ENCODE data around the gene WASF2.
A peak's percentile ranks its signal among the peaks of the same experiment; 100 is the strongest.

WASF2 gene

GRCh38 chr1:27405074-27405473, 84.9 kb downstream of the WASF2 start:
- FAIRE-seq: no peak
- no peak for DNase-seq (ENCODE audit: insufficient read length, low spot score)
- no peak for TF ChIP-seq PAX5 (IDR thresholded peaks at IDR 0.05; ENCODE audit: insufficient read depth, low read length, severe bottlenecking)
- TF ChIP-seq POLR2AphosphoS5 (IDR thresholded peaks at IDR 0.05; ENCODE audit: low read depth, low read length): no peak
- TF ChIP-seq POLR2A (IDR thresholded peaks at IDR 0.05; ENCODE audit: low read depth, low read length): no peak
- no peak for TF ChIP-seq POU2F2 (IDR thresholded peaks at IDR 0.05; ENCODE audit: low read depth, low read length)
- TF ChIP-seq SPI1 (IDR thresholded peaks at IDR 0.05; ENCODE audit: low read depth, low read length): no peak
- no peak for TF ChIP-seq TAF1 (IDR thresholded peaks at IDR 0.05; ENCODE audit: low read depth, low read length)

DNA sequence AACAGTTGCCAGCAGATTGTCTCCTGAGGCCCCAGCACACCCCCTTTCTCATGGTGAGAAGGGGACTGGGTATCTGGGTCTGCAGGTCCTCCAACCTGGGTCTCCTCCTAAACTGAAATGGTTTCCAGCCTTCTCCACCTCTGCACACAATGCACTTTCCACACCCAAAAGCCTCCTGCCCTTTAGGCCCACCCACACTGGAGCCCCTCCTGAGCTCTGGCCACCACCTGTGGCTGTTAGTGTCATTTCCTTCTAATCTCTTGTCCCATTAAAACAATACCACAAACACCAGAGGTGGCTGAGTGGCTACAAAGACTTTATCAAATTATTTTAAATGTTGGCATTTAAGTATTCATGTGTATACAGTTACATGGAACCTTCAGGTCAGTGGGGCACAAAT, 86.0 kb downstream of the WASF2 start:
- FAIRE-seq (no peak), DNase-seq (ENCODE audit: insufficient read length, low spot score) (no peak)
- no peak for TF ChIP-seq POU2F2 (IDR thresholded peaks at IDR 0.05; ENCODE audit: low read depth, low read length)
- no peak for TF ChIP-seq TAF1 (IDR thresholded peaks at IDR 0.05; ENCODE audit: low read depth, low read length)
- TF ChIP-seq PAX5 (IDR thresholded peaks at IDR 0.05; ENCODE audit: insufficient read depth, low read length, severe bottlenecking): no peak

DNA sequence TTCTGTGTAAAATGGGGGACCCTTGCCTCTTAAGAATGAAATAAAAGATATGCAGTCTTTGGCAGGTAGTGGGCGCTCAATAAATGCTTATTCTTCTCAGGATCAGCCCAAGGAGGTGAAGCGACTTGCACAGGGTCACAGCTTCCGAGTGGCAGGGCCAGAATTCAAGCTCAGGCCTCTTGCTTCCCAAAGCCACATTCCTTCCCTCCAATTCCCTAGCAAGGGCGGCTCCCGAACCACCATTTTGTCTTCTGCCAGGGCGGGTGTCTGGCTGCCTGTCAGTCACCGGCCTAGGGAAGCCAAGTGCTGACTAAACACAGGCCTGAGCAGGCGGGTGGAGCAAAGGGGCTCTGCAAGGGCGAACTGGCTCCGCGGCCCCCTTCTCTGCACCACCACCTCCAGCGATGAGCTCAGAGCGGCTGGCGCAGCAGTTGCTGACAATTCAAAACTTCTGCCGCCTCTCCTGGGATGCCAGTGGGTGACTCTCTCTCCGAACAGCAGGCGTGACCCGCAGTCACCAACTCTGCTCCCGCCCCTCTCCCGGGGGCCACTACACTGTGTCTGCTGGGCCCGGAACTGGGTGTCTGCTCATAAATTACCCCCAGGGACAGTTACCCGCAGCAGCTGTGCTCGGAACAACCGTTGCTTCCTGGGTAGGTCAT, 86.8 kb downstream of the WASF2 start:
- FAIRE-seq (peak; percentile 82), DNase-seq (ENCODE audit: insufficient read length, low spot score) (peak; percentile 68)
- TF ChIP-seq SPI1 (IDR thresholded peaks at IDR 0.05; ENCODE audit: low read depth, low read length): no peak
- TF ChIP-seq POU2F2 (IDR thresholded peaks at IDR 0.05; ENCODE audit: low read depth, low read length): peak; percentile 16; the same call in 1 of the 2 replicates

- FAIRE-seq (no peak), DNase-seq (ENCODE audit: insufficient read length, low spot score) (no peak)
- no peak for TF ChIP-seq TAF1 (IDR thresholded peaks at IDR 0.05; ENCODE audit: low read depth, low read length)
- no peak for TF ChIP-seq PAX5 (IDR thresholded peaks at IDR 0.05; ENCODE audit: insufficient read depth, low read length, severe bottlenecking)
- no peak for TF ChIP-seq POU2F2 (IDR thresholded peaks at IDR 0.05; ENCODE audit: low read depth, low read length)
- TF ChIP-seq POLR2AphosphoS5 (IDR thresholded peaks at IDR 0.05; ENCODE audit: low read depth, low read length): 0 out of 2 replicates have a peak, but pooled peaks have one; percentile 42
- TF ChIP-seq POLR2A (IDR thresholded peaks at IDR 0.05; ENCODE audit: low read depth, low read length): no peak; the same call in 1 of the 2 replicates
These were observed 87.6 kb downstream of the WASF2 start for GRCh38 chr1:27402349-27402754.

GRCh38 chr1:27400963-27401341, 89.0 kb downstream of the WASF2 start:
- no peak for TF ChIP-seq SPI1 (IDR thresholded peaks at IDR 0.05; ENCODE audit: low read depth, low read length)
- TF ChIP-seq POU2F2 (IDR thresholded peaks at IDR 0.05; ENCODE audit: low read depth, low read length): no peak
- TF ChIP-seq POLR2A (IDR thresholded peaks at IDR 0.05; ENCODE audit: low read depth, low read length): 0 out of 2 replicates have a peak, but pooled peaks have one; percentile 29
- no peak for TF ChIP-seq TAF1 (IDR thresholded peaks at IDR 0.05; ENCODE audit: low read depth, low read length)
- TF ChIP-seq PAX5 (IDR thresholded peaks at IDR 0.05; ENCODE audit: insufficient read depth, low read length, severe bottlenecking): no peak
- 0 out of 2 replicates have a peak, but pooled peaks have one; percentile 24 for TF ChIP-seq POLR2AphosphoS5 (IDR thresholded peaks at IDR 0.05; ENCODE audit: low read depth, low read length)
- FAIRE-seq (no peak), DNase-seq (ENCODE audit: insufficient read length, low spot score) (no peak)

- FAIRE-seq: peak; percentile 45
- no peak for DNase-seq (ENCODE audit: insufficient read length, low spot score)
These were observed 89.6 kb downstream of the WASF2 start for GRCh38 chr1:27400082-27400962.

GRCh38 chr1:27399251-27400025, 90.5 kb downstream of the WASF2 start:
- no peak for TF ChIP-seq TAF1 (IDR thresholded peaks at IDR 0.05; ENCODE audit: low read depth, low read length)
- TF ChIP-seq POU2F2 (IDR thresholded peaks at IDR 0.05; ENCODE audit: low read depth, low read length): no peak
- TF ChIP-seq POLR2AphosphoS5 (IDR thresholded peaks at IDR 0.05; ENCODE audit: low read depth, low read length): peak; percentile 6; the same call in 1 of the 2 replicates
- no peak for TF ChIP-seq POLR2A (IDR thresholded peaks at IDR 0.05; ENCODE audit: low read depth, low read length)
- TF ChIP-seq PAX5 (IDR thresholded peaks at IDR 0.05; ENCODE audit: insufficient read depth, low read length, severe bottlenecking): no peak
- FAIRE-seq (no peak), DNase-seq (ENCODE audit: insufficient read length, low spot score) (no peak)

More at GRCh38 chr1:27400082-27400962, 89.6 kb downstream of the WASF2 start:
- peak; percentile 50; the same call in 1 of the 2 replicates for TF ChIP-seq POU2F2 (IDR thresholded peaks at IDR 0.05; ENCODE audit: low read depth, low read length)
- no peak; the same call in 1 of the 2 replicates for TF ChIP-seq POLR2AphosphoS5 (IDR thresholded peaks at IDR 0.05; ENCODE audit: low read depth, low read length)

DNA sequence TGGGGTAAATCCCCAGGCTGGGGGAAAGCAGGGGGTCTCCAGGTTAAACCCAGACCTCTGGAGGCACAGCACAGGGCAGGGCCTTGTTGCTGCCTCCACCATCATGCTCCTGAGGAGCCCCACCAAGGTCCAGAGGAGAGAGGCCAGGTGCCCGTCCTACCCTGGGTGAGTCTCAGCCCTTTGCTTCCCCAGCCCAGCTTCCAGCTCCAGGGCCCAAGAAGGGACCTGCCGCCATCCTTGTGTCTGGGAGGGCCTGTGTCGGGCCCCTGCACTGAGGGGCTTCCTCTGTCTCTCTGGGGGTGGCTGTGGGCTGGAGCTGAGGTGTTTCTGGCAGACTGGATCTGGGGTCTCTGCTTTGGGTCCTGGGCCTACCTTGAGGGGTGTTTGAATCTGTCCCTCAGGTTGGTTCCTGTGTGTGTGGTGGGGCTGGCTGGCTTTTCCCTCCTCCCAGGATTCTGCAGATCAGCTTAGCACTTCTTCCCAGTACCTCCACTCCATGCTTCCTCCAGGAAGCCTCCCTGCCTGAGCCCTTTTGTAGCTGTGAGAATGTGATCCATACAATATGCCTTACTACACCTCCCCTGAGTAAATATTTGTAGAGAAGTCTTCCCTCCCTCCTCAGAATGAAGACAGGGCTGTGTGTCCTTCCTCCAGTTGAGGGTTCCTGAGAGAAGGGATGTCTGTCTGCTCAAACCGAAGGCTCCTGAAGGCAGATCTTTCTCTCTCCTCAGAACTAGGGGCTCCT, 91.4 kb downstream of the WASF2 start:
- no peak for DNase-seq (ENCODE audit: insufficient read length, low spot score)
- FAIRE-seq: no peak
- no peak for TF ChIP-seq SPI1 (IDR thresholded peaks at IDR 0.05; ENCODE audit: low read depth, low read length)
- TF ChIP-seq TAF1 (IDR thresholded peaks at IDR 0.05; ENCODE audit: low read depth, low read length): no peak
- TF ChIP-seq PAX5 (IDR thresholded peaks at IDR 0.05; ENCODE audit: insufficient read depth, low read length, severe bottlenecking): no peak
- no peak for TF ChIP-seq POU2F2 (IDR thresholded peaks at IDR 0.05; ENCODE audit: low read depth, low read length)
- no peak for TF ChIP-seq POLR2A (IDR thresholded peaks at IDR 0.05; ENCODE audit: low read depth, low read length)
- no peak; the same call in 1 of the 2 replicates for TF ChIP-seq POLR2AphosphoS5 (IDR thresholded peaks at IDR 0.05; ENCODE audit: low read depth, low read length)

GRCh38 chr1:27397749-27398148, 92.2 kb downstream of the WASF2 start:
- TF ChIP-seq POU2F2 (IDR thresholded peaks at IDR 0.05; ENCODE audit: low read depth, low read length) (no peak), PAX5 (IDR thresholded peaks at IDR 0.05; ENCODE audit: insufficient read depth, low read length, severe bottlenecking) (no peak), TAF1 (IDR thresholded peaks at IDR 0.05; ENCODE audit: low read depth, low read length) (no peak), POLR2A (IDR thresholded peaks at IDR 0.05; ENCODE audit: low read depth, low read length) (no peak), SPI1 (IDR thresholded peaks at IDR 0.05; ENCODE audit: low read depth, low read length) (no peak), POLR2AphosphoS5 (IDR thresholded peaks at IDR 0.05; ENCODE audit: low read depth, low read length) (no peak)
- FAIRE-seq (no peak), DNase-seq (ENCODE audit: insufficient read length, low spot score) (no peak)

Data from GM12891 (cell line).